GM18520 (cell line): Measurements from ENCODE around the gene SYT3.
"Not testable (repeated sequence)": the region's sequence is repeated elsewhere in the genome, so short reads cannot be mapped to it uniquely, and the experiment has no call there.

ENCODE experiments used
- ATAC-seq: cut with Tn5 transposase; IDR thresholded peaks from one replicate; pipeline ENCODE4 v1.9.1; 2021; ENCODE audit not compliant: unreplicated experiment

Gene SYT3

DNA sequence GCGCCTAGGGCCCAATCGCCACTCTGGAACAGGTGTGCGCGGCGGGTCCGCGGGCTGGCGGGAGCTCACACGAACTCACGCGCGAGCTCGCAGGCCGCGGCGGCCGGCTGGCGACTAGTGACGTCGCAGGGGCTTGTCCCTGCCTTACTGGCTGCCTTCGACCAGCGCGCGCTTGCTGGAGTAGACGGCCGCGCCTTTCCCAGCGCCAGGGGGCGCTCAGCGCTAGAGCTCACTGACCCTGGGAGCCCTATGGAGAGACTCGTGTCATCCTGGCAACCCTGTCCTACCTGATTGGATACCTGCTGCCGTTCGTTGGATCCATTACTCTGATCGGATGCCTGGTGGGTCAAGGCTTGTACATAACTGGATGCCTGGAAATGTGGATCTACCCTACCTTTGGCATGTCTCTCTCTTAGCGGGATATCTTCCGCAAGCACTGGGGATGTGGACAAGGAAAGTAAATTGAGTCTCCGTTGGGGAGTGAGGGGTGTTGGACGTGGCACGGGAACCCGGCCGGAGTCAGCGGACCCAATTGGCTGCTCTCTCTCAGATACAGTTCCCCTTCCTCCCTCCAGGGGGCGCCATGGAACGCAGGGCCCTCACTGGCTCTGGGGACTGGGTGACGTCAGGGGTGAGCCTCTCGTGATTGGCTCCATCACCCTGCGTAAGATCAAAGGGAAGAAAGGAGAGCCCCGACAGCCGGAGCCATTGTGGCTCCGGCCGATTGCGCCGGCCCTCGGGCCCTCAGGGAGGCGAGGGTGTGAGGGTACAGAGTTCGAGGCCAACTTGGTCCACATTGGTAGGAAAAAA is 35.2 kb downstream of the SYT3 start:
- ATAC-seq: not testable (repeated sequence)

DNA sequence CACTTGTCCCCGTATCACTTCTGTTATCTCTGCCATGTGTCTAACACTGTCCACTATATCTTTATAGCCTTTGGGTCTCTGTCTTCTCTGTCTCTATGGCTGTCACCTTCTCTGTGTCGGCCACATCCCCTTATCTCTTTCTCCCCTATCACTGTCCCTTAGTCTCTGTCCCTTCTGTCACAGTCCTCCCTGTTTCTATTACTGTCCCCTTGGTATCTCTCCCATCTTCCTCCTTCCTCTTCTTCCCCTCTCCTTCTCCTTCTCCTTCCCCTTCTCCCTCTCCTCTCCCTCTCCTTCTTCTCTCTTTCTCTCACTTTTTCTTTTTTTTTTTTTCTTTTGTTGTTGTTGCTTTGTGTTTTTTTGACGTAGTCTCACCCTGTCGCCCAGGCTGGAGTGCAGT is 36.7 kb downstream of the SYT3 start:
- ATAC-seq: no peak

GRCh38 chr19:50602496-50602895 is 37.2 kb downstream of the SYT3 start:
- ATAC-seq: no peak

DNA sequence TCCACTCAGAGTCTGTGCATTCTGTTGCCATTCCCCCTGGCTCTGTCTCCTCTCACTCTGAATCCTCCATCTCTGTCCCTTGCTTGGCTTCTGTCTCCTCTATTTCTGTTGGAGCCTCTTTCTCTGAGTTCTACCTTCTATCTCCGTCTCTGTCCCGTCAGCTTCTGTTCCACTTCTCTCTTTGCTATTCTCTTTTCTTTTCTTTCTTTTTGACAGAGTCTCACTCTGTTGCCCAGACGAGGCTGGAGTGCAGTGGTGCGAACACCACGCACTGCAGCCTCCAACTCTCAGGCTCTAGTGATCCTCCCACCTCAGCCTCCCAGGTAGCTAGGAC is 37.6 kb downstream of the SYT3 start:
- ATAC-seq: no peak

DNA sequence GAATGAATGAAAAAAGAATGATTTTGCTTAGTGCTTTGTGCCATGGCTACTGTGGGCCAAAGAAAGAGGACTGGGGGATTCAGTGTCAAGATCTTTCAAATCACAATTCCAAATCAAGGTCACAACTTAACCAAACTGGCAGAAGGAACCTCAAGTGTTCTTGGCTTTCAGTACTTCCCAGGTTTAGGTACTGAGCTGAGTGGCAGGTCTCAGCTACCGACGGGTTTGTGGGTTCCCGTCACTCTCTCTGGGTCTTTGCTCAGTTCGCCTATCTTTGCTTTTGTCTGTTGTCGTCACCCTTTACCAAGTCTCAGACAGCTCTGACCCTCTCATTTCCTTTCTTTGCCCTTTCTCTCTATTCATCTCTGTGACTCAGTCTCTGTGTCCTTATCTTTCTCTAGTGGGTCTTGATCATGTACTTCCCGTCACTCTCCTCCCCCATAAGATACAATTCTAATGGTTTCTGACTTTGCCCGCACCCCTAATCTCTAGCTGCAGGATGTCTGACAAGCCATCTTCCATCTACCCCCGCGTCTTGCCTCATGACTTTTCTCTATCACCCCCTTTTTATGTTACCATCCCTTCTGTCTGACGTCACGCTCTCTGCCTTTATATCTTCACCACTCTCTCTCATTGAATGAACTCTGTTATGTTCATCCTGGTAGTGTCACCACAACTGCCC is 38.1 kb downstream of the SYT3 start:
- no peak for ATAC-seq

- no peak for ATAC-seq
Observed at GRCh38 chr19:50599427-50599826, 40.3 kb downstream of the SYT3 start.

DNA sequence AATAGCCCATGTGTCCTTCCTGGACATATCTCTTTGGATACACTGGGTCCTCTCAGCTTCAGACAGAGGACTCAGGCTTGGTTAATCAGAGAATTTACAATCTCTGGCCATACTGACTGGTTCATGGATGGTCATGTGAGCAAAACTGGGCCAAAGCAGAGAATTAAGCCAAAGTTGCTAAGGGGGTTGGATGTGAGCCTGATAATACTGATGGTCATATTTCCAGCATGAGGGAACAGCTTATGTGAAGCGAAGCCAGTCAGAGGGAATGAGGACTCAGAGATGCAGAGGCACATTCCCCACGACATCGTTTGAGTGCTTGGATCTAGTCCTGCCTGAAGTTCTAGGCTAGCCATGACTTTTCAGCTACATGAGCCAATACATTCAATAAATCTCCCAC is 49.5 kb downstream of the SYT3 start:
- ATAC-seq: no peak

DNA sequence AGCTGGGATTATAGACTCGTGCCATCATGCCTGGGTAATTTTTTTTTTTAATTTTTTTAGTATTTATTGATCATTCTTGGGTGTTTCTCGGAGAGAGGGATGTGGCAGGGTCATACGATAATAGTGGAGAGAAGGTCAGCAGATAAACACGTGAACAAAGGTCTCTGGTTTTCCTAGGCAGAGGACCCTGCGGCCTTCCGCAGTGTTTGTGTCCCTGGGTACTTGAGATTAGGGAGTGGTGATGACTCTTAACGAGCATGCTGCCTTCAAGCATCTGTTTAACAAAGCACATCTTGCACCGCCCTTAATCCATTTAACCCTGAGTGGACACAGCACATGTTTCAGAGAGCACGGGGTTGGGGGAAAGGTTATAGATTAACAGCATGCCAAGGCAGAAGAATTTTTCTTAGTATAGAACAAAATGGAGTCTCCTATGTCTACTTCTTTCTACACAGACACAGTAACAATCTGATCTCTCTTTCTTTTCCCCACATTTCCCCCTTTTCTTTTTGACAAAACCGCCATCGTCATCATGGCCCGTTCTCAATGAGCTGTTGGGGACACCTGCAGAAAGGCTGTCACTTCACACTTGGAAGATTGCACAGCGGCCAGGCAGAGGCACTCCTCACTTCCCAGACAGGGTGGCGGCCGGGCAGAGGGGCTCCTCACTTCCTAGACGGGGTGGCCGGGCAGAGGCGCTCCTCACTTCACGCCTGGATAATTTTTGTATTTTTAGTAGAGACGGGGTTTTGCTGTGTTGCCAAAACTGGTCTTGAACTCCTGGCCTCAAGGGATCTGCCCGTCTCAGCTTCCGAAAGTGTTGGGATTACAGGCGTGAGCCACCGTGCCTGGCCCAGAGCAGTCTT is 57.7 kb downstream of the SYT3 start:
- not testable (repeated sequence) for ATAC-seq

DNA sequence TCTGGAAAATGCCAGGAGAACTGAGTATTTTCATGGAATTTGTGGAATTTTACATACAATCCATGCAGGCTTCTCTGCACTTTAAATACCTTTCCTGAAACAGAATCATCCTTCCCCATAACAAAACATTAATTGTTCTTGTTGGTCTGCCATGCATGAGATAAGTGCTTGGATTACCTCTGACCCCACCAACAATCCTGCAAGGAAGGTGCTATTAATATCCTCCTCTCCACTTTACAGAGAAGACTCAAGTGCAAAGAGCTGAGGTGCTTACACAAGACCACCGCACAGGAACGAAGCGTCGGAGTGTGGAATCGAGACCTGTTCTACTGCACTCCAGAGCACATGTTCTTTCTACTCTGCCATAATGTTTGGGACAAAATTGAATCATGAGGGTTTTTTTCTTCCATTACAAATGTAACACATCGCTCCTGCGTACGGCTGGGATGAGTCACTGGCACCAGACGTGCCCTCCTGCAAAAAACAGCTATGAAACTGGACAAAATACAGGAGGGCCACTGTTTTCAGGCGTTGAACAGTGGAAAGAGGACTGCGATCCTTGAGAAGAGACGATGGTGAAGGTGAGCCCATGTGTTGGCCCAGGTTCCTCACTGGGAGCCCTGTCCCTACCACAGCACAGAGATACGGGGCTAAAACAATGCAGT is 58.6 kb downstream of the SYT3 start:
- no peak for ATAC-seq

GRCh38 chr19:50580240-50580639 is 59.4 kb downstream of the SYT3 start:
- no peak for ATAC-seq

DNA sequence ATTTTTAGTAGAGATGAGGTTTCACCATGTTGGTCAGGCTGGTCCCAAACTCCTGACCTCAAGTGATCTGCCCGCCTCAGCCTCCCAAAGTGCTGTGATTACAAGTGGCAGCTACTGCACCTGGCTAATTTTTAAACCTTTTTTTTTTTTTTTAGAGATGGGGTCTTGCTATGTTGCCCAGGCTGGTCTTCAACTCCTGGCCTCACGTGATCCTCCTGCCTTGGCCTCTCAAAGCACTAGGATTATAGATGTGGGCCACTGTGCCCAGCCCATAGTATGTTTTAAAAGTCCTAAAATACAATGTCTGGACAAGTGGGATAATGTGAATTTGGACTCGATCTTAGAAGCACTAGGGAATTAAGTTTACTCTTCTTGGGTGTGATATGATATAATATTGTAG is 62.9 kb downstream of the SYT3 start:
- not testable (repeated sequence) for ATAC-seq

GRCh38 chr19:50573741-50574461 is 65.8 kb downstream of the SYT3 start:
- no peak for ATAC-seq
